Hepatocyte (in vitro differentiated cells): ENCODE measurements around the gene PGAP2. TPM values are rescaled to one million over a fixed set of nuclear protein-coding genes. Genes with fewer than 3 reads are reported as not detected.

Experiments used
- DNase-seq: peaks from one replicate; pipeline ENCODE4 v3.0.0-alpha.2; 2016; ENCODE audit warnings: low spot score
- H2AFZ ChIP-seq: fragments of 200-600 bp; sonication (generic); 2 replicates; pipeline ENCODE4 v1.6.0; 2016; ENCODE audit warnings: antibody characterized with exemption, mild to moderate bottlenecking
- H3K27ac ChIP-seq: fragments of 200-600 bp; sonication (generic); 2 replicates; pipeline ENCODE4 v1.5.1; 2016; ENCODE audit warnings: mild to moderate bottlenecking
- H3K27me3 ChIP-seq: fragments of 200-600 bp; sonication (generic); 2 replicates; pipeline ENCODE4 v1.6.1; 2016
- H3K36me3 ChIP-seq: fragments of 200-600 bp; sonication (generic); replicated peaks from 2 replicates; pipeline ENCODE4 v1.5.1; 2016; ENCODE audit warnings: low read depth; ENCODE audit not compliant: insufficient read depth
- H3K4me1 ChIP-seq: fragments of 200-600 bp; sonication (generic); 2 replicates; pipeline ENCODE4 v1.5.1; 2016; ENCODE audit warnings: mild to moderate bottlenecking, moderate library complexity; ENCODE audit not compliant: insufficient read depth
- H3K4me2 ChIP-seq: fragments of 200-600 bp; sonication (generic); 2 replicates; pipeline ENCODE4 v1.6.0; 2016
- H3K4me3 ChIP-seq: fragments of 200-600 bp; sonication (generic); 2 replicates; pipeline ENCODE4 v1.5.1; 2016; ENCODE audit warnings: mild to moderate bottlenecking
- H3K79me2 ChIP-seq: fragments of 200-600 bp; sonication (generic); 2 replicates; pipeline ENCODE4 v1.6.0; 2017; ENCODE audit warnings: mild to moderate bottlenecking
- H3K9me2 ChIP-seq: fragments of 200-600 bp; sonication (generic); replicated peaks from 2 replicates; pipeline ENCODE4 v1.6.0; 2017; ENCODE audit warnings: mild to moderate bottlenecking; ENCODE audit not compliant: insufficient read depth
- H3K9me3 ChIP-seq: fragments of 200-600 bp; sonication (generic); 2 replicates; pipeline ENCODE4 v1.5.1; 2016; ENCODE audit warnings: low read depth, mild to moderate bottlenecking
- H4K20me1 ChIP-seq: fragments of 200-600 bp; sonication (generic); 2 replicates; pipeline ENCODE4 v1.6.0; 2016; ENCODE audit warnings: mild to moderate bottlenecking; ENCODE audit not compliant: insufficient read depth, poor library complexity, severe bottlenecking
- EZH2 ChIP-seq: fragments of 200-600 bp; sonication (generic); IDR thresholded peaks from 2 replicates; pipeline ENCODE4 v1.6.1; 2016; ENCODE audit warnings: antibody characterized with exemption, mild to moderate bottlenecking, borderline replicate concordance
- EZH2phosphoT487 ChIP-seq: fragments of 200-600 bp; sonication (generic); IDR thresholded peaks from one replicate; pipeline ENCODE4 v1.6.1; 2018; ENCODE audit warnings: antibody characterized with exemption, mild to moderate bottlenecking, low read depth, moderate library complexity; ENCODE audit not compliant: unreplicated experiment, severe bottlenecking
- WGBS: methylation state at CpG from one replicate; pipeline ENCODE4 v1.1.6; 2016; ENCODE audit warnings: low lambda C conversion rate; ENCODE audit errors: missing lambda C conversion rate; 5-methylcytosine and 5-hydroxymethylcytosine counted together
- polyA plus RNA-seq: library from polyadenylated mRNA; unstranded; fragments of >200 nt; fragmentation: Nextera tagmentation; extraction: Ambion mirVana; gene quantifications from 2 replicates; pipeline ENCODE4 v1.2.1, GENCODE V29; 2016
- total RNA-seq: library from RNA; depleted of rRNA; stranded (reverse); fragments of >200 nt; gene quantifications from 2 replicates; pipeline ENCODE4 v1.2.3, GENCODE V29; 2014
- TF ChIP-seq, protein P1 (sequence below): fragments of 200-600 bp; sonication (generic); IDR thresholded peaks from 2 replicates; pipeline ENCODE4 v1.5.1; 2016; ENCODE audit warnings: antibody characterized with exemption, mild to moderate bottlenecking; ENCODE audit not compliant: poor library complexity

The PGAP2 gene
- total and polyA plus RNA-seq, 2 experiments from 2014 or later: 20.3 to 37.6 TPM

DNA sequence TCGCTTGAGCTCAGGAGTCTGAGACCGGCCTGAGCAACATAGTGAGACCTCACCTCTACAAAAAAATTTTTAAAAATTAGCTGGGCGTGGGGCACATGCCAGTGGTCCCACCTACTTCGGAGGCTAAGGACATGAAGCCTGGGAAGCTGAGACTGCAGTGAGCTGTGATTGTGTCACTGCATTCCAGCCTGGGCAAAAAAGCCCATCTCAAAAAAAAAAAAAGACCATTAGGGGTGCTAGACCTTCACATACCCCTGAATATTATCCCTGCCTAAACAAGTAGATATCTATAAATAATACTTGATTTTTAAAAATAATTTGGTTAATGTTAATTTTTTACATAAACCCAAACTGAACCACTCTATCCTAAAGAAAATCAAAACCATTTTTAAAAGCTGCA lies 35.2 kb upstream of the PGAP2 start:
- TF ChIP-seq, protein P1, sequence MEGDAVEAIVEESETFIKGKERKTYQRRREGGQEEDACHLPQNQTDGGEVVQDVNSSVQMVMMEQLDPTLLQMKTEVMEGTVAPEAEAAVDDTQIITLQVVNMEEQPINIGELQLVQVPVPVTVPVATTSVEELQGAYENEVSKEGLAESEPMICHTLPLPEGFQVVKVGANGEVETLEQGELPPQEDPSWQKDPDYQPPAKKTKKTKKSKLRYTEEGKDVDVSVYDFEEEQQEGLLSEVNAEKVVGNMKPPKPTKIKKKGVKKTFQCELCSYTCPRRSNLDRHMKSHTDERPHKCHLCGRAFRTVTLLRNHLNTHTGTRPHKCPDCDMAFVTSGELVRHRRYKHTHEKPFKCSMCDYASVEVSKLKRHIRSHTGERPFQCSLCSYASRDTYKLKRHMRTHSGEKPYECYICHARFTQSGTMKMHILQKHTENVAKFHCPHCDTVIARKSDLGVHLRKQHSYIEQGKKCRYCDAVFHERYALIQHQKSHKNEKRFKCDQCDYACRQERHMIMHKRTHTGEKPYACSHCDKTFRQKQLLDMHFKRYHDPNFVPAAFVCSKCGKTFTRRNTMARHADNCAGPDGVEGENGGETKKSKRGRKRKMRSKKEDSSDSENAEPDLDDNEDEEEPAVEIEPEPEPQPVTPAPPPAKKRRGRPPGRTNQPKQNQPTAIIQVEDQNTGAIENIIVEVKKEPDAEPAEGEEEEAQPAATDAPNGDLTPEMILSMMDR: no peak
- TF ChIP-seq EZH2phosphoT487 (no peak), EZH2 (no peak)
- Histone ChIP-seq H3K9me2 (no peaks in the 10 kb centered on the region), H3K27me3 (no peaks in the 10 kb centered on the region), H3K4me3 (no peak overlapping the region), H3K36me3 (no peaks in the 10 kb centered on the region), H3K4me2 (no peak overlapping the region), H3K27ac (no peak overlapping the region), H4K20me1 (peaks cover 4% of the 10 kb centered on the region), H2AFZ (no peak overlapping the region), H3K79me2 (peaks cover 4% of the 10 kb centered on the region), H3K4me1 (no peaks in the 10 kb centered on the region), H3K9me3 (no peaks in the 10 kb centered on the region)
- DNase-seq: no peak
- WGBS: 100% methylated on average over 4 of the region's 4 CpGs

DNA sequence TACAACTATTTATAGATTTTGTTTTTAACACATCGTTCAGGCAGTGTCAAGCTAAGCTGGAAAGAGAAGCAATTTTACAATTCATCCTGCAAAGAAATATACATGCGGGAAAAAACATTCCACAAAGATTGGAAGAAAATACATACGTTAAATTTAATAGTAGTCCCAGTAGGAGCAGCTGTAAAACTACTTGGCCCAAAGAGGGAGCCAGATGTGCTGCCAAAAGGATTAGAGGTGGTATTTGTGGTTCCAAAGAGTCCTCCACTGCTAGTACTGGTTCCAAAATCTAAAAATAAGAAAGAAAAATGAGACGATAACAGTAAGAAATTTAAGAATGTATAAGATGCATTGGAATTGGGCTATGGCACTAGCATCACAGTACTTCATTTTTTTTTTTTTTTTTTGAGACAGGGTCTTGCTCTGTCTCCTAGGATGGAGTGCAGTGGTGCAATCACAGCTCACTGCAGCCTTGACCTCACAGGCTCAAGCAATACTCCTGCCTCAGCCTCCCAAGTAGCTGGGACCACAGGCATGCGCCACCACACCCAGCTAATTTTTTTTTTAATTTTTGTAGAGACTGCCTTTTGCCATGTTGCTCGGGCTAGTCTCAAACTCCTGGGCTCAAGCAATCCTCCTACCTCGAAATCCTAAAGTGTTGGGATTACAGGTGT lies 32.5 kb upstream of the PGAP2 start:
- Histone ChIP-seq H3K27me3 (no peaks in the 10 kb centered on the region), H3K79me2 (peaks cover 23% of the 10 kb centered on the region), H3K4me3 (no peak overlapping the region), H4K20me1 (peaks cover 6% of the 10 kb centered on the region), H3K9me2 (no peaks in the 10 kb centered on the region), H3K4me2 (no peak overlapping the region), H2AFZ (no peak overlapping the region), H3K36me3 (peaks cover 3% of the 10 kb centered on the region), H3K4me1 (no peaks in the 10 kb centered on the region), H3K27ac (no peak overlapping the region), H3K9me3 (no peaks in the 10 kb centered on the region)
- 85% methylated on average over 7 of the region's 7 CpGs for WGBS
- TF ChIP-seq EZH2phosphoT487 (no peak), EZH2 (no peak)
- TF ChIP-seq, protein P1: no peak
- no peak for DNase-seq

DNA sequence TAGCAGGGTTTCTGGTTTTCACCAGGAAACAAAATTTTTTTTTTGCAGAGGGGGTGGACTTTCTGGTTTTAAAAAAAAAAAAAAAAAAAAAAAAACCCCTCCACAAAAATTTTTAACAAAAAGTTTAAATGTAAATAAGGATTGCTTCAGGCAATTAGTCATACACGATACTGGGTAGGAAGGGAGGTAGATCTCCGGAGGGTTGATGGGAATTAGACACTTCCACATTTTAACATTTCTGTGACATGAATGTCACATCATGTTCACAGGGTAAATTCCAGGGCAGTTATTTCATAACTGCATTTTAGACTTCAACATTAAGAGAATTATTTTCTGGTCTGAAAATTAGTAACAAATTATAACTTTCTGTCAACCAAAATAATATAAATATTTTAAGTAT lies 26.9 kb upstream of the PGAP2 start:
- Histone ChIP-seq H3K27me3 (no peaks in the 10 kb centered on the region), H4K20me1 (peaks cover 42% of the 10 kb centered on the region), H3K9me3 (no peaks in the 10 kb centered on the region), H3K27ac (no peak overlapping the region), H3K79me2 (peaks cover 75% of the 10 kb centered on the region), H2AFZ (no peak overlapping the region), H3K9me2 (no peaks in the 10 kb centered on the region), H3K4me2 (no peak overlapping the region), H3K4me1 (no peaks in the 10 kb centered on the region), H3K4me3 (no peak overlapping the region), H3K36me3 (peaks cover 3% of the 10 kb centered on the region)
- TF ChIP-seq EZH2phosphoT487: no peak
- TF ChIP-seq, protein P1: no peak
- TF ChIP-seq EZH2: no peak
- DNase-seq: no peak
- 65% methylated on average over 2 of the region's 2 CpGs for WGBS
